CD4-positive, alpha-beta T cell (primary cell): Measurements from ENCODE around the gene ASB15. TPM values are rescaled to one million over a fixed set of nuclear protein-coding genes. Genes with fewer than 3 reads are reported as not detected.
A peak's percentile ranks its signal among the peaks of the same experiment; 100 is the strongest.
"Not testable (repeated sequence)": the region's sequence is repeated elsewhere in the genome, so short reads cannot be mapped to it uniquely, and the experiment has no call there.

ENCODE experiments used
- ATAC-seq: fragments of 200-7000 bp; cut with Tn5 transposase; one replicate; pipeline ENCODE4 v1.10.0; 2022; ENCODE audit warnings: mild to moderate bottlenecking; ENCODE audit not compliant: poor library complexity
- CTCF ChIA-PET: fragments of 350-600 bp; sonication (Branson Sonifier 250); formaldehyde crosslinking; loops from one replicate; lab custom pipeline; 2021; ENCODE audit warnings: antibody characterized with exemption, inconsistent platforms; lab: Charles Lee
- POLR2A ChIA-PET: fragments of 350-600 bp; sonication (Branson Sonifier 250); formaldehyde crosslinking; loops from one replicate; lab custom pipeline; 2021; ENCODE audit warnings: antibody characterized with exemption, inconsistent platforms; lab: Charles Lee
- DNase-seq, 14 experiments: peaks; one replicate each; pipeline ENCODE4 v3.0.0-alpha.2; 2013 to 2020; ENCODE audit warnings: mixed read lengths in 2 of 14
- H3K27ac ChIP-seq, 2 donors: one replicate each; pipeline versions ENCODE4 v1.5.1 to v1.7.0; 2013; ENCODE audit warnings: low read length in 2 of 2, low read depth in 1 of 2, mild to moderate bottlenecking in 1 of 2
- H3K27me3 ChIP-seq, 2 experiments: 1 replicate in 1 of 2; 2 replicates in 1 of 2; pipeline versions ENCODE4 v1.6.1 to v1.7.0; 2013; ENCODE audit warnings: low read length in 2 of 2, control low read depth in 1 of 2, mild to moderate bottlenecking in 1 of 2, moderate library complexity in 1 of 2; ENCODE audit not compliant: insufficient read depth in 2 of 2, control insufficient read depth in 1 of 2
- H3K36me3 ChIP-seq: one replicate; pipeline ENCODE4 v1.6.1; 2013; ENCODE audit warnings: low read length, control low read depth; ENCODE audit not compliant: insufficient read depth
- H3K4me1 ChIP-seq: one replicate; pipeline ENCODE4 v1.6.1; 2013; ENCODE audit warnings: low read length, control low read depth; ENCODE audit not compliant: insufficient read depth
- H3K4me3 ChIP-seq: one replicate; pipeline ENCODE4 v1.5.1; 2013; ENCODE audit warnings: mild to moderate bottlenecking, low read length, moderate library complexity
- H3K9me3 ChIP-seq, 2 experiments: 1 replicate in 1 of 2; 2 replicates in 1 of 2; pipeline versions ENCODE4 v1.6.1 to v1.7.0; 2013; ENCODE audit warnings: low read length in 2 of 2, mild to moderate bottlenecking in 2 of 2, control low read depth in 1 of 2, moderate library complexity in 1 of 2; ENCODE audit not compliant: control insufficient read depth in 1 of 2, insufficient read depth in 1 of 2
- H3K27ac Mint-ChIP-seq: one replicate; pipeline ENCODE4 v1.8.0; 2020; ENCODE audit warnings: mixed read lengths
- H3K27me3 Mint-ChIP-seq: one replicate; pipeline ENCODE4 v1.8.0; 2021; ENCODE audit warnings: mixed read lengths
- H3K36me3 Mint-ChIP-seq: one replicate; pipeline ENCODE4 v1.8.0; 2021; ENCODE audit warnings: low read depth, mixed read lengths
- H3K4me1 Mint-ChIP-seq: one replicate; pipeline ENCODE4 v1.8.0; 2021; ENCODE audit warnings: low read depth, mixed read lengths
- H3K4me3 Mint-ChIP-seq: one replicate; pipeline ENCODE4 v1.8.0; 2020; ENCODE audit warnings: mild to moderate bottlenecking, mixed read lengths
- H3K9me3 Mint-ChIP-seq: one replicate; pipeline ENCODE4 v1.8.0; 2020; ENCODE audit warnings: mixed read lengths
- CTCF ChIP-seq: fragments of 200-600 bp; IDR thresholded peaks from one replicate; pipeline ENCODE4 v1.8.0; 2022; ENCODE audit warnings: antibody characterized with exemption, mild to moderate bottlenecking
- intact Hi-C, 2 experiments: fragments of 100-400 bp; cut with DNase I in 1 of 2; cut with micrococcal nuclease in 1 of 2; formaldehyde crosslinking; loops; one replicate each; pipeline versions ENCODE4 v1.15.1 to v1.9.0; 2023 to 2025; cut with DNase I, micrococcal nuclease
- total RNA-seq, 174 experiments: library from RNA in 2 of 174; stranded (reverse) in 2 of 174; gene quantifications; one replicate each; pipeline ENCODE4 v1.2.3 and lab custom pipeline; 2021 to 2026

Gene ASB15
- total RNA-seq, 2 experiments from 2014 or later = not detected

- Mint-ChIP-seq H3K36me3 (no peaks in the 10 kb centered on the region), H3K27ac (no peak overlapping the region), H3K9me3 (no peaks in the 10 kb centered on the region), H3K27me3 (peaks cover 22% of the 10 kb centered on the region), H3K4me3 (no peak overlapping the region), H3K4me1 (no peaks in the 10 kb centered on the region)
- Histone ChIP-seq H3K9me3 (no peaks in the 10 kb centered on the region), H3K27me3 (peaks cover 0 to 8% of the 10 kb centered on the region in 2 experiments), H3K27ac (no peak overlapping the region), H3K4me3 (no peak overlapping the region), H3K36me3 (no peaks in the 10 kb centered on the region), H3K4me1 (no peaks in the 10 kb centered on the region)
- POLR2A ChIA-PET = no interaction called here
- DNase-seq = no peak
- TF ChIP-seq CTCF = no peak
- ATAC-seq = no peak
- CTCF ChIA-PET = no interaction called here
- intact Hi-C loops = no loop called here
Observed at GRCh38 chr7:123633553-123633952, 31.9 kb downstream of the ASB15 start.

- H3K27me3 ChIP-seq, H3K9me3 Mint-ChIP-seq, intact Hi-C loops, H3K36me3 ChIP-seq, ATAC-seq, H3K9me3 ChIP-seq, H3K27ac ChIP-seq, H3K36me3 Mint-ChIP-seq, H3K27ac Mint-ChIP-seq, H3K4me1 ChIP-seq, DNase-seq, POLR2A ChIA-PET, H3K4me3 ChIP-seq, H3K4me3 Mint-ChIP-seq, H3K4me1 Mint-ChIP-seq: not testable (repeated sequence)
- CTCF ChIA-PET = interaction anchor here (0.5 kb wide), 1 partner anchor 1669 kb away, joined by 4 read pairs; no protein-coding TSS in a partner anchor
- peaks cover 24% of the 10 kb centered on the region for H3K27me3 Mint-ChIP-seq
Observed at GRCh38 chr7:123634011-123634573, 32.5 kb downstream of the ASB15 start.

GRCh38 chr7:123635551-123636359, 34.1 kb downstream of the ASB15 start:
- peak in 2 of 14 experiments; percentile 9 to 22 for DNase-seq
- ChIA-PET CTCF (interaction anchor here (0.7 kb wide), 1 partner anchor 107 kb away, joined by 3 read pairs; no protein-coding TSS in a partner anchor), POLR2A (no interaction called here)
- Histone ChIP-seq H3K36me3 (no peaks in the 10 kb centered on the region), H3K27me3 (peaks cover 0 to 12% of the 10 kb centered on the region in 2 experiments), H3K4me1 (no peaks in the 10 kb centered on the region), H3K4me3 (no peak overlapping the region), H3K27ac (no peak overlapping the region), H3K9me3 (no peaks in the 10 kb centered on the region)
- no peaks in the 10 kb centered on the region for H3K9me3 Mint-ChIP-seq
- H3K36me3 Mint-ChIP-seq = no peaks in the 10 kb centered on the region
- TF ChIP-seq CTCF = no peak
- no peak for ATAC-seq
- H3K4me3 Mint-ChIP-seq = no peak overlapping the region
- no peak overlapping the region for H3K27ac Mint-ChIP-seq
- intact Hi-C loops = loop anchor here (1.0 to 5.0 kb wide), 3 partner anchors 229 to 1222 kb away; no protein-coding TSS in a partner anchor
- H3K4me1 Mint-ChIP-seq = no peaks in the 10 kb centered on the region
- H3K27me3 Mint-ChIP-seq = peaks cover 25% of the 10 kb centered on the region
